PFSK-1 (cell line): ENCODE measurements around the gene UNC5C.

Source experiments
- FOXP2 ChIP-seq: optimal IDR thresholded peaks from 2 replicates; pipeline ENCODE3; 2011; ENCODE audit warnings: borderline replicate concordance, control low read depth, inconsistent platforms; ENCODE audit not compliant: insufficient read depth; ENCODE audit errors: extremely low read length, extremely low read depth
- POLR2AphosphoS5 ChIP-seq: IDR thresholded peaks from 2 replicates; pipeline ENCODE4 v1.6.1; 2012; ENCODE audit warnings: low read depth, mild to moderate bottlenecking, control low read depth, low read length, moderate library complexity
- SIN3A ChIP-seq: IDR thresholded peaks from 2 replicates; pipeline ENCODE4 v1.6.1; 2012; ENCODE audit warnings: mild to moderate bottlenecking, low read length, moderate library complexity, borderline replicate concordance; ENCODE audit not compliant: insufficient read depth
- TAF1 ChIP-seq: IDR thresholded peaks from 2 replicates; pipeline ENCODE4 v1.6.1; 2012; ENCODE audit warnings: low read length, control low read depth, borderline replicate concordance; ENCODE audit not compliant: insufficient read depth
- TF ChIP-seq, protein P1 (sequence below), 2 experiments: IDR thresholded peaks; 2 replicates each; pipeline versions ENCODE4 v1.6.1 to v1.8.0; 2011 to 2012; ENCODE audit warnings: low read depth in 2 of 2, low read length in 2 of 2, control low read depth in 1 of 2, inconsistent platforms in 1 of 2, mild to moderate bottlenecking in 1 of 2, moderate library complexity in 1 of 2; ENCODE audit not compliant: insufficient read depth in 1 of 2

Gene UNC5C

GRCh38 chr4:95224402-95224801, 324.4 kb downstream of the UNC5C start:
- TF ChIP-seq POLR2AphosphoS5, result no peak
- no peak for TF ChIP-seq FOXP2
- TF ChIP-seq TAF1, result no peak
- TF ChIP-seq, protein P1, sequence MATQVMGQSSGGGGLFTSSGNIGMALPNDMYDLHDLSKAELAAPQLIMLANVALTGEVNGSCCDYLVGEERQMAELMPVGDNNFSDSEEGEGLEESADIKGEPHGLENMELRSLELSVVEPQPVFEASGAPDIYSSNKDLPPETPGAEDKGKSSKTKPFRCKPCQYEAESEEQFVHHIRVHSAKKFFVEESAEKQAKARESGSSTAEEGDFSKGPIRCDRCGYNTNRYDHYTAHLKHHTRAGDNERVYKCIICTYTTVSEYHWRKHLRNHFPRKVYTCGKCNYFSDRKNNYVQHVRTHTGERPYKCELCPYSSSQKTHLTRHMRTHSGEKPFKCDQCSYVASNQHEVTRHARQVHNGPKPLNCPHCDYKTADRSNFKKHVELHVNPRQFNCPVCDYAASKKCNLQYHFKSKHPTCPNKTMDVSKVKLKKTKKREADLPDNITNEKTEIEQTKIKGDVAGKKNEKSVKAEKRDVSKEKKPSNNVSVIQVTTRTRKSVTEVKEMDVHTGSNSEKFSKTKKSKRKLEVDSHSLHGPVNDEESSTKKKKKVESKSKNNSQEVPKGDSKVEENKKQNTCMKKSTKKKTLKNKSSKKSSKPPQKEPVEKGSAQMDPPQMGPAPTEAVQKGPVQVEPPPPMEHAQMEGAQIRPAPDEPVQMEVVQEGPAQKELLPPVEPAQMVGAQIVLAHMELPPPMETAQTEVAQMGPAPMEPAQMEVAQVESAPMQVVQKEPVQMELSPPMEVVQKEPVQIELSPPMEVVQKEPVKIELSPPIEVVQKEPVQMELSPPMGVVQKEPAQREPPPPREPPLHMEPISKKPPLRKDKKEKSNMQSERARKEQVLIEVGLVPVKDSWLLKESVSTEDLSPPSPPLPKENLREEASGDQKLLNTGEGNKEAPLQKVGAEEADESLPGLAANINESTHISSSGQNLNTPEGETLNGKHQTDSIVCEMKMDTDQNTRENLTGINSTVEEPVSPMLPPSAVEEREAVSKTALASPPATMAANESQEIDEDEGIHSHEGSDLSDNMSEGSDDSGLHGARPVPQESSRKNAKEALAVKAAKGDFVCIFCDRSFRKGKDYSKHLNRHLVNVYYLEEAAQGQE (IDR thresholded peaks at IDR 0.05; ENCODE audit: insufficient read depth in 1 of 2, low read depth in 2 of 2, low read length in 2 of 2), result no peak
- TF ChIP-seq SIN3A, result no peak

DNA sequence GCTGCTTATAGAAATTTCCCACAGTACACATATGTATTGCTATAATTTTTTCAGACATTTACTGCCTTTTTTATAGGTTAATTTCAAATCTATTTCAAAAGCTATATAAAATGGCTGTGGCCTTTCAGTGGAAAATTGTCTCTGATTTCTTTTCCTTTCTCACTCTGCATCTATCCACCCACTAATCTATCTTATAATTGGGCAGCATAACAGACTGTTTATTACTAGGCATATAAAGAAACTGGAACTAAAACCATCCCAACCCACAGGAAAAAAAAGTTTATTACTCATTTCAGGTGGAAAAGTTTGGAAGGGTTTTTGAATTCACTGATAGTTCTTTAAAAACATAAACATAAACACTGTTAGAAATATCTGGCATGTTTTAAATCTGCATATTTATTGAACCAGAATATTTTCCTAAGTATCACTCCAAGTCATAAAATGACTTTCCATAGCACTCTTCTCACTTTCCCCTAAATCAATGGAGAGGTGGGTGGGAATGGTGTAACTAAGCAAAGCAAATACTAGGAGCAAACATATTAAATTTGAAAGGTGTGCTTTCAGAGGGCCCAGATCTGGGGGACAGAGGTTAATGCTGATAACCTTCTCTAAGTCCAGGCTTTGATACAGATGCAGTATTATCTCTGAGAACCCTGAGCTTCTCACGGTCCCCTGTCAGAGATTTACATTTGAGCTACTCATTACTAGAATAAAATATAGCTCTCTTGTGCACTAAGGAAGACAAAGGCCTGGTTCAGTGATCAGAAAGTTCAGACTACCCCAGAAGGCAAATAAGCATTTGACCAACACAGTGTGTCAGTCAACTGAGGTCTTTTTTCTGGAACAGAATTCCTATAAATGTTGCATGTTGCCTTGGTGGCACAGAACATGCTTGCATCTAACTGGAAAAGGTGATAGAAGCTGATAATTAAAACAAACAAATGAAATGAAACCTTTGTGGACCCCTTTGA, 328.3 kb downstream of the UNC5C start:
- TF ChIP-seq POLR2AphosphoS5, result no peak

- TF ChIP-seq, protein P1 (IDR thresholded peaks at IDR 0.05; ENCODE audit: insufficient read depth in 1 of 2, low read depth in 2 of 2, low read length in 2 of 2), result no peak
- TF ChIP-seq FOXP2 (no peak), TAF1 (no peak), POLR2AphosphoS5 (no peak), SIN3A (no peak)
Measured at GRCh38 chr4:95219109-95219508, 329.7 kb downstream of the UNC5C start.

GRCh38 chr4:95217197-95217596, 331.6 kb downstream of the UNC5C start:
- TF ChIP-seq, protein P1 (IDR thresholded peaks at IDR 0.05; ENCODE audit: insufficient read depth in 1 of 2, low read depth in 2 of 2, low read length in 2 of 2), result no peak
- no peak for TF ChIP-seq TAF1
- TF ChIP-seq POLR2AphosphoS5, result no peak
- TF ChIP-seq FOXP2, result no peak
- TF ChIP-seq SIN3A, result no peak

- TF ChIP-seq POLR2AphosphoS5, result no peak
- no peak for TF ChIP-seq FOXP2
- TF ChIP-seq, protein P1 (IDR thresholded peaks at IDR 0.05; ENCODE audit: insufficient read depth in 1 of 2, low read depth in 2 of 2, low read length in 2 of 2), result no peak
- TF ChIP-seq SIN3A, result no peak
- TF ChIP-seq TAF1, result no peak
Measured at GRCh38 chr4:95216636-95217035, 332.1 kb downstream of the UNC5C start.
